ENCODE measurements around the gene CPT1A.

The CPT1A gene

DNA sequence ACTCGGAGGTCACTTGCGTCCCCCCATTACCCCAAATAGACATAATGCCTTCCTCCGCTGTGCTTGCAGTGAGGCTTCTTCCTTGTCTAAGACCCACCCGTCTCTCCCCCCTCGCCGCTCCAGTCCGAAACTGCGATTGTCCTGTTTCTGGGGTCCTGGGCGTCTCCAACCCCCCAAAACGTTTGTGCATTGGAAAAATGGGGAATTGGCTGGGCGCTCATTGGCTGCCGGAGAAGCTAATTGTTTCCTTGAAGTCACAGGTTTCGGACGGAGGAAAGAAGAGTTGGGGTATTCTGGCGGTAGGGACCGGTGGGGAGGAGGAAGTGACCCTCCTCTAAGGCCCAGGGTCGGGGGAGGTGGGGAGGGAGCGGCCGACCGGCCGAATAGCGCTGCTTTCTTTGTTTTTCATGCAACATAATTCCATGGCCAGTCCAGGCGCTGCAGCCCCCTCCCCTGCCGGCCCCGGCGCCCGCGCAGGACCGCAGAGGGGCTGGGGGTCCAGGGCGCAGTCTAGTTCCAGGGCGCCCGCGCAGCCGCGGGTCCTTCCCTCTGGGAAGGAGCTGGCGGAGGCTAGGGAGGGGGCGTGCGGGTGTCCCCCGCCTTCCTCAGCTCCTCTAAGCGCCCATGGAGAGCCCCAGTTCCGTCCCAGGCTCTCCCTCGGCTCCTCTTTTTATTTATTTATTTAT is 12.7 kb upstream of the CPT1A start:
- no peak for DNase-seq (ENCODE audit: low read depth in 3 of 3)

GRCh38 chr11:68852628-68853027 is 10.9 kb upstream of the CPT1A start:
- no peak for DNase-seq (ENCODE audit: low read depth in 3 of 3)

- no peak for DNase-seq (ENCODE audit: low read depth in 3 of 3)
Observed at GRCh38 chr11:68848429-68848828, 6.7 kb upstream of the CPT1A start.

DNA sequence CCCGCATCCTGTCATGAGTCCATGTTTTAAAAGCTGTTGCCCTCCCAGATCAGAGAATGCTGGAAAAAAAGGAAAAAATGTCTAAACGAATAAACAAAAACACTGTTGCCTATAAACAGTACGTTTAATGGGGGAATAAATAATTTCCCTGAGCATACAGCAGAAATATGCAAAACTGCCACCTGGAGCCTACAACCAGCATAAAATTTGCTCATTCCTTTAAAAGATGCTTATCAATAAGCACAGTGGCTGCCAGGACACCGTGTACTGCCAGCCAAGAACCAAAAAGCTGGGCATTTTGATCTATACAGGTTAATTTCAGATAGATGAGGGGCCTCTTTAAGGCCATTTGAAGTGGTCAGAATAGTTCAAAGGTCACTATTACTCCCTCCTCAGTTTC is 5.7 kb upstream of the CPT1A start:
- DNase-seq (ENCODE audit: low read depth in 3 of 3): no peak

DNA sequence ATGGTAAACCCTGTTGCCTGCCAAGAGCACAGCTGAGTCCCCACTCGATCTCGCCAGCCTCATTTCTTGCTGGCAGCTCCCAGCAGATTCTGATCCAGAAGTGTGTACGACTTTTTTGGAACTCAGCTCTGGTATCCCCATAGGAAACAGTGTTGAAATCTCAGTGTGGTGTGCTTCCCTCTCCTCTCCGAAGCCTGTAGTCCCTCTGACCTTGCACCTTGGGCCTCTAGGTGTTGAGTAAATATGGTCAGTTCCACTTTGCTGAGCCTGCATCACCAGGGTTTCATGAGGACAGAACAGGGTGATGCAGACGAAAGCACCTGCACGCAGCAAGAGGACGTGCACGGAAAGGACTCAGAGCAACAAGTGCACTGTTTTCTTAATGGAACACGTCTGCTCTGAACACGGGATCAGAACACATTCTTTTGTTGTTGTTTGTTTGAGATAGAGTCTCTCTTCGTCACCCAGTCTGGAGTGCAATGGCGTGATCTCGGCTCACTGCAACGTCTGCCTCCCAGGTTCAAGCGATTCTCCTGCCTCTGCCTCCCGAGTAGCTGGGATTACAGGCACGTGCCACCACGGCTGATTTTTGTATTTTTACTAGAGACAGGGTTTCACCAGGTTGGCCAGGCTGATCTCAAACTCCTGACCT is 3.8 kb upstream of the CPT1A start:
- DNase-seq (ENCODE audit: low read depth in 3 of 3): no peak

DNA sequence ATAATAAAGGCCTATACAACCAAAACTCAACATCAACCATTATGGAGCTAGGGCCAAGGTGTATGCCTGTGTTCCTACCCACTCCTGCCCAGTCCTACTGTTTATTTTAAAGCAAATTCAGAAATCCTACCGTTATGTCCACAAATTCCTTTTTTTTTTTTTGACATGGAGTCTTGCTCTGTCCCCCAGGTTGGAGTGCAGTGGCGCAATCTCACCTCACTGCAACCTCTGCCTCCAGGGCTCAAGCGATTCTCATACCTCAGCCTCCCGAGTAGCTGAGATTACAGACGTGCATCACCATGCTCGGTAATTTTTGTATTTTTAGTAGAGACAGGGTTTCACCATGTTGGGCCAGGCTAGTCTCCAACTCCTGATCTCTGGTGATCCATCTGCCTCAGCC is 3.1 kb upstream of the CPT1A start:
- DNase-seq (ENCODE audit: low read depth in 3 of 3): no peak

DNA sequence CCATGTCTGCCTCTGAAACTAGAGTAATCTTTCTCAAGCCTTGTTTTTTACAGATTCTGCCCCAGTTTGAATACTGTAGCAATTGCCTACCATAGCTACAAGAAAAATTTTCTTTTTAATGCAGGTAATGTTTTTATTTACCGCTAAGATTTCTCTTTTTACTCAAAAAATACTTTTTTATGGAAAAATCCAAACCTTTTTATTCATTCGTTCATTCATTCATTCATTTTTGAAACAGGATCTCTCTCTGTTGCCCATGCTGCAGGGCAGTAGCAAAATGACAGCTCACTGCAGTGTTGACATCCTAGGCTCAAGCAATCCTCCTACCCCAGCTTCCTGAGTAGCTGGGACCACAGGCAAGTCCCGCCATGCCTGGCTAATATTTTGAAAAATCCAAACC is 2.7 kb upstream of the CPT1A start:
- DNase-seq (ENCODE audit: low read depth in 3 of 3): no peak

DNA sequence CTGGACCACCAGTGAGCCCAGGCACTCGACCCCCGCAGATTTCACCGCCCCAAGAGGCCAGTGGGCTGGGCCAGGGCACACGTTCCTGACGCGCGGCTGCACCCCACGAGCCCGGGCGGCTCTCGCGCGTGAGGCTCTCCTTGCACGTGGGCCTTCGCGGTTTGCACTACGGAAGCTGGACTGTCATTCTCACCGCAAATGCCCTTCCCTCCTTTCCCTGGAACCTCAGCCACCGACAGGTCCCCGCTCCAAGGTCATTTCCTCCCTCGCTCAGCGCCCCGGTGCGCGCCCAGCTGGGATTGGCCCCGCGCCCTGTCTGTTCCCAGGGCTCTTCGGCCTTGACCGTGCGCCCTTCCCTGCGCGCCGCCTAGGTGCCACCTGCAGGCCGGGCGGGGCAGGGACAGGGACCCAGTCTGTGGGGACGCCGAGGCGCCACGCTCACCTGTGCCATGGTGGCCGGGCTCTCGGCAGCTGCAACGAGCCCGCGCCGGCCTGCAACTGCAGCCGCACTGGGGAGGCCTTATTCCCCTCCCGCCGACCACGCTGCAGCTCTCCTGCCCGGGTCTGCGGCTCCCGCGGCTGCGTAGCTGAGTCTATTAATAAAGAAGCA is 2.1 kb upstream of the CPT1A start:
- DNase-seq (ENCODE audit: low read depth in 3 of 3): peak; percentile 49 to 75 (median 56)

- peak in 1 of 3 experiments; percentile 51 for DNase-seq (ENCODE audit: low read depth in 3 of 3)
Observed at GRCh38 chr11:68843052-68843561, 1.4 kb upstream of the CPT1A start.

- DNase-seq (ENCODE audit: low read depth in 3 of 3): no peak
Observed at GRCh38 chr11:68842427-68843051, 823 bp upstream of the CPT1A start.

DNA sequence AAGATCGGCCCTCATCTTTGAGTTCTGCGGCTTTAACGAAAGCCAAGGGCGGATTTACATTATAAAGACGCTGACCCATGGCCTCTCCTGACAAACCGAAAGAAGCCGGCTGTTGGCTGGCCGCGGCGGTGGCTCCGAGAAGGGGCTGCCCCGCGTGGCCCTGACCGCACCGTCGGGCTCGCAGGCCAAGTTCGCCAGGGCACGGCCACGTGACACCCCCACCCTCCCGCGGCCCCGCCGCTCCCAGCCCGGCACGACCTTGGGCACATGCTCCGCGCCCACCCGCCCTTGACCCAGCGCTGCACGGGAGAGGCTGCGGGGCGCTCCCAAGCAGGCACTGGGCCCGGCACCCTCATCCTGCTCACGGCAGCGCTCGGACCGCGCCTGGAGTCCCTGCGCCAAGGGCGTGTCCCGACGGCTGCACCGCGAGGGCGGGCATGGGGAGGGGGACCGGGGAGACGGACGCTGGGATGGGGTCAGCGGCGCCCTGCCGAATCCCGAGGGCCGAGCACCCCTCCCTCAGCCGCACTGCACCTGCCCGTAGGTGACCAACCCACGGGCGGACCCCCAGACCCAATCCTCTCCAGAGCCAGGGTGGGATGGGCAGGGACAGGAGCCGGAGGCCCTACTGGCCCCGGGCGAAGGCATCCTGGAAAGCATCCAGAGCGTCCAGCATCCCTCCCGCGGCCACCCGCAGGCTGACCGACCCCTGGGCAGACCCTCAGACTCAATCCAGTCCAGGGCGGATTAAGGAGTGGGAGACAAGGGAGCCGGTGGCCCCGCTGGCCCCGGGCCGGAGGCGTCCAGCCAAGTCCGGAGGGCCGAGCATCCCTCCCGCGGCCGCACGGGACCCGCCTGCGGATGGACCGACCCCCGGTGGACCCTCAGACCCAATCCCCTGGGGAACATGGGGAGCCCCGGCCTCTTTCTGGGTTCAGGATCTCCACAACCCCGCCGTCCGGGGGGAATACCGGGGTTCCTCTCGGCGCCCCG is 759 bp downstream of the CPT1A start:
- no peak for DNase-seq (ENCODE audit: low read depth in 3 of 3)

DNA sequence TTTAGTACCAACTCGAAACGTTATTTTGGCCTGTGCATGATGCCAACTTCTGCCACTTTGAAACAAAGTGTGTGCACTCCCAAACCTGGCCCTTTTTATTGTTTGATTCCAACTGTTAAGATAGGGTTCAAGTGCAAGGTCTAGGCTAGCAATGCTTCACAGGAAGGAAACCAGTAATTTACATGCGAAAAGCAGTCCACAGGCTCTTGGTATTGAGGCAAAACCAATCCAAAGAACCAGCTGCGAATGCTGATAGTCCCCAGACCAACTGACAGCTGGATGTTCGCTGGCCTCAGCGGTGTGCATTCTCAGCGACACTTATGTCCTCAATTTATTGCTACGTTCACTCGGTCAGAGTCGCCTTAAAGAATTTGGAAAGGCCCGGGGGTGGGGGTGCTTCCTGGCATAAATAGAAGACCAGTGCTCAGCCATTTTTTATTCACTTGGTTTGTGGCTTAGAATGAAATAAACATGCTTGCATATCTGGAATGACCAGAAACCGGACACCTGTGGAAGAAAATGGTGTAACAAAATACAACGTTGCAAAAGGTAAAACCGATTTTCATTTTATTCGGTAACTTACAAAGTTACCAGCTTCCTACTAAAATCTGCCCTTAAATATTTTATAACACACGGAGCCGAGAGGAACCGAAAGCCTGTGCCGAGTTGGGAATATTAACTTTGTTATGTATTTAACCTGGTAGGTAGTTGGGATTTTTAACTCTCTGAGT is 1.6 kb downstream of the CPT1A start:
- no peak for DNase-seq (ENCODE audit: low read depth in 3 of 3)

DNA sequence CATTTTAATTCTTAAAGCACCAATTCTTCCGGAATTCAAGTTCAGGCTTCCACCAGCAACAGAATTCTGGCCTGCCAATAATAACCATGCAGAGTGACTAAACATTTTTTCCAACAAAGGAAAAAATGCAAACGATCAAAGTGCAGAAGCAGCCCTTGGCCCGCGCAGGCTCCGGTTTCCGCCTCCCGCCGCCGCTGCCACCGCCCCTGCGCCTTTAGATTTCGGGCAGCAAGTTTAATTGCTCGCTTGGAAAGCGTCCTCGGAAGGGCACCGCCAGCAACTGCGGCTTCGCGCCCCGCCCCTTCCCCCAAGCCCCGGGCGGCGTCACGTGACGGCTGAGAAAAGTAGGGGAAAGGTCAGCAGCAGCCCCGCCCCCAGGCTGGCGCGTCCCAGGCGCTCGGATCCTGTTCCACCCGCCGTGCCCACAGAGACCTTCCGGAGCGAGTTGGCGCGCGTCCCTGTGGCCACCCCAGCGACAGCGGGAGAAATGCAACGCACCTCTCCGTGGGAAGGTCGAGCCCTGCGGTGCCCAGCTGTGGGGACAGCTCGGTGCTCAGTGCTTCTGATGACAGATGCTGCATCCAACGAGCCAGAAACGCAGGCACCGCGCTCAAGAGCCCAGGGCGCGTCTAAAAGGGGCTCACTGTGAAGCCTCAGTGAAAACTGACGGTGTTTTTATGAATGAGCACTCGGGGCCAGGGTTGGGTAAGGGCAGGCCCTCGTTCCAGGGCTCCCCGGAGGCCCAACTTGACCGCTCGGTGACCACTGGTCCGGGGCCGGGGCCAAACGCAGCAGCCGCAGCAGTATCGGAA is 2.5 kb downstream of the CPT1A start:
- peak; percentile 88 to 94 (median 89) for DNase-seq (ENCODE audit: low read depth in 3 of 3)

- peak in 1 of 3 experiments; percentile 19 for DNase-seq (ENCODE audit: low read depth in 3 of 3)
Observed at GRCh38 chr11:68838572-68838964, 3.1 kb downstream of the CPT1A start.

DNA sequence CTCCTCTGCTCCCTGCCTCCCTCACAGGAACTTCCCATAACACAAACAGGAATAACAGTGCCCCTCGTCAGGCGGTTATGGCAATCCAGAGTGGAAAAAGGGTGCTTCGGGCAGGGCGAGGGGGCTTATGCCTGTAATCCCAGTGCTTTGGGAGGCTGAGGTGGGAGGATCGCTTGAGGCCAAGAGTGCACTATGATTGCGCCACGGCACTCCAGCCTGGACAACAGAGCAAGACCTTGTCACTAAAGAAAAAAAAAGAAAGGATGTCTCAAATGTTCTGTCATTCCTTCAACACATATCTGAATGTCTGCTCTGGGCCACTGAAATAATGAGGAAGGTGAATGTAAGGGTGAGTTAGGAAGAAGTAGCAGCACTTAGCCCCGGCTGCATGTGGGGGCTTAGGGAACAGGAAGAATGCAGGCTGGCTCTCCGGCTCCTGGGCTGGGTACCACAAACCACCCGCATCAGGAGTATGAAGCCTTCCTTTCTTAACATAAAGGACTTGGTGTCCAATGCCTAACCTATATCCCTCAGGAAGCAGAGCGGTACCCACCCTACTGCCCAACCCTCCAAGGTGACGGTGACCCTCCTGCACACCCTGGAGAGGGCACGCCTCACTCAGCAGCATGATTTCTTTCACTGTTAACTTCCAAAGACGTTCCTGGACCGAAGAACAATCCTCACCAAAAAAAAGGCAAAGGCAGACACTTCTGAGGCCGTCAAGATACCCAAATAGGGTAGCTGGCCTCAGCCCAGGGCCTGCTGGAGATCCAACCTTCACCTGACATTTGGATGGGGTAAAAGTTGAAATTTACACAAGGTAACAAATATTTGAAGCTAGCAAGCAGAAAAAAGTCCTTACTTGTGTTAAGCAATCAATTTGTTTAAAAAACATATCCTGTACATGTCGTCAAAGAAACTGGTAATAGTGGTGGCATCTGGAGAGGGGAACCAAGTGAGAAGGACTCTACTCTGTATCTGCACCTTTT is 3.8 kb downstream of the CPT1A start:
- DNase-seq (ENCODE audit: low read depth in 3 of 3): no peak

DNA sequence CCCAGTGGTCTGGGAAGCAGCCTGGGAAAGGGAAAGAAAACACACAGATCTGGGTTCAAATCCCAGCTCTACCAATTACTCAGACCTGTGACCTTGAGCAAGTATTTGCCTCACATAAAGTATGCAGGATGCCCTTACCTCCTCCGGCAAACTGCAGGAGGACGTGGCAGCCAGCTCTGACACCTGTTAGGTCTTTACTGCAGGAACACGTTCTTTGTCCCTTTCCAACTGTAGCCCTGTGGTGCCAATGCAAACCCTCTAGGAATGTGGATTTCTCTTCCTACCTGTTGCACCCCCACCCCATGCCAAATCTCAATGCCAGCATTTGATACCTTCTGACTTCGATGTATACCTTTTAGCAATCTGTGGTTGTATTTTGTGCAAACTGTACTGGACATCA is 6.0 kb downstream of the CPT1A start:
- no peak for DNase-seq (ENCODE audit: low read depth in 3 of 3)

GRCh38 chr11:68835328-68835727 is 6.4 kb downstream of the CPT1A start:
- DNase-seq (ENCODE audit: low read depth in 3 of 3): no peak

- no peak for DNase-seq (ENCODE audit: low read depth in 3 of 3)
Observed at GRCh38 chr11:68832476-68833181, 9.1 kb downstream of the CPT1A start.

All from stimulated activated CD4-positive, alpha-beta T cell treated with anti-CD3 and anti-CD28 coated beads, TNF-alpha, amount 100 ng/mL, for 24 hours (primary cell).